ENCODE results near the gene CAPN1. TPM values are rescaled to one million over a fixed set of nuclear protein-coding genes. Genes with fewer than 3 reads are reported as not detected.

The CAPN1 gene
- total and polyA plus RNA-seq, 9 of the 15 experiments (the other 6 are each of a cell fraction or from before 2014, with no cell fraction given): 3.5 to 199 (median 61.6) TPM

DNA sequence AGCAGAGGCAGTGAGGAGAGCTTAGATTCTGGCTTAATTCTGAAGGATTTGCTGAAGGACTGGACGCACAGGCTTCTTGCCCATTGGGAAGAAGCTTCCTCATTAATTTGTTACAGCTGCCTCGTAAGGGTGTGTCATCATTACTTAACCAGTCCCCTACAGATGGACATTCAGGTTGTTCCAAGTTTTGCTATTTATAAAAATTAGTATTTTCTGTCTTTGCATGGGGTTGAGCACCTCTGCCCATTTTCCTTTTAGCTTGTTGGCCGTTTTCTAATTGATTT lies 38.1 kb downstream of the CAPN1 start (continued):
- no peak for TF ChIP-seq SAP30 (IDR thresholded peaks at IDR 0.05; ENCODE audit: borderline replicate concordance, insufficient read depth, low read depth, low read length, poor library complexity, severe bottlenecking)
- peak; percentile 53 for TF ChIP-seq GABPA (tag; conservative IDR thresholded peaks at IDR 0.05; ENCODE audit: low read depth)
- no peak for TF ChIP-seq ZNF584 (CRISPR knock-in tag; IDR thresholded peaks at IDR 0.05; ENCODE audit: low read depth)
- no peak for TF ChIP-seq TAF15 (IDR thresholded peaks at IDR 0.05; ENCODE audit: low read depth, low read length)
- no peak for TF ChIP-seq ZNF175 (CRISPR knock-in tag; IDR thresholded peaks at IDR 0.05; ENCODE audit: low read depth)
- TF ChIP-seq NR1H2 (CRISPR knock-in tag; IDR thresholded peaks at IDR 0.05): no peak
- TF ChIP-seq PHF20 (IDR thresholded peaks at IDR 0.05; ENCODE audit: partially characterized antibody): no peak
- TF ChIP-seq ZEB2 (IDR thresholded peaks at IDR 0.05): no peak
- no peak for TF ChIP-seq ZNF354B (CRISPR knock-in tag; IDR thresholded peaks at IDR 0.05)
- no peak for TF ChIP-seq BMI1 (IDR thresholded peaks at IDR 0.05; ENCODE audit: low read length)
- no peak for TF ChIP-seq NFATC3 (IDR thresholded peaks at IDR 0.05)
- TF ChIP-seq CXXC5 (CRISPR knock-in tag; IDR thresholded peaks at IDR 0.05): no peak
- no peak for TF ChIP-seq BRCA1 (IDR thresholded peaks at IDR 0.05)
- no peak for TF ChIP-seq BRCA1 (CRISPR knock-in tag; IDR thresholded peaks at IDR 0.05)
- TF ChIP-seq VEZF1 (CRISPR knock-in tag; IDR thresholded peaks at IDR 0.05): no peak
- no peak for TF ChIP-seq MED1 (CRISPR knock-in tag; IDR thresholded peaks at IDR 0.05; ENCODE audit: borderline replicate concordance)

All from K562 (cell line).